Small intestine (tissue), 7 donors: Measurements from ENCODE around the gene FYB2. TPM values are rescaled to one million over a fixed set of nuclear protein-coding genes. Genes with fewer than 3 reads are reported as not detected.
A peak's percentile ranks its signal among the peaks of the same experiment; 100 is the strongest.

Source experiments
- DNase-seq, 2 donors: peaks; one replicate each; pipeline versions ENCODE4 v3.0.0 to v3.0.0-alpha.2; 2013
- FAIRE-seq: peaks from 2 replicates; lab custom pipeline; 2012; peaks lifted over from hg19 to GRCh38; lab: Jason Lieb, UNC
- H3K27ac ChIP-seq, 3 donors: one replicate each; pipeline ENCODE4 v1.5.1; 2013; ENCODE audit warnings: low read length in 2 of 3, mild to moderate bottlenecking in 2 of 3, control low read depth in 1 of 3, inconsistent platforms in 1 of 3, low read depth in 1 of 3, moderate library complexity in 1 of 3
- H3K27me3 ChIP-seq, 3 donors: one replicate each; pipeline ENCODE4 v1.6.1; 2013; ENCODE audit warnings: low read length in 3 of 3, inconsistent platforms in 1 of 3; ENCODE audit not compliant: control insufficient read depth in 3 of 3, insufficient read depth in 3 of 3
- H3K36me3 ChIP-seq, 3 donors: one replicate each; pipeline ENCODE4 v1.6.1; 2013; ENCODE audit warnings: low read length in 3 of 3, inconsistent platforms in 1 of 3, low read depth in 1 of 3, mild to moderate bottlenecking in 1 of 3, moderate library complexity in 1 of 3; ENCODE audit not compliant: control insufficient read depth in 3 of 3, insufficient read depth in 2 of 3
- H3K4me1 ChIP-seq, 3 donors: one replicate each; pipeline ENCODE4 v1.6.1; 2013; ENCODE audit warnings: low read length in 2 of 3, inconsistent platforms in 1 of 3, low read depth in 1 of 3, mild to moderate bottlenecking in 1 of 3, moderate library complexity in 1 of 3; ENCODE audit not compliant: control insufficient read depth in 3 of 3, insufficient read depth in 2 of 3
- H3K4me3 ChIP-seq, 3 donors: one replicate each; pipeline ENCODE4 v1.5.1; 2013; ENCODE audit warnings: low read length in 3 of 3, control low read depth in 1 of 3, inconsistent platforms in 1 of 3, low read depth in 1 of 3, mild to moderate bottlenecking in 1 of 3, moderate library complexity in 1 of 3
- H3K9me3 ChIP-seq, 2 donors: one replicate each; pipeline ENCODE4 v1.6.1; 2013; ENCODE audit warnings: low read depth in 1 of 2, low read length in 1 of 2; ENCODE audit not compliant: control insufficient read depth in 2 of 2, insufficient read depth in 1 of 2
- WGBS, 3 donors: extraction: QIAGEN DNeasy Blood & Tissue Kit; methylation state at CpG; one replicate each; pipeline ENCODE4 v1.1.7; 2013; 5-methylcytosine and 5-hydroxymethylcytosine counted together
- polyA plus RNA-seq, 4 donors: library from polyadenylated mRNA; stranded (reverse) in 3 of 4; unstranded in 1 of 4; fragments of 200-250 nt in 3 of 4; fragments of 120-200 nt in 1 of 4; gene quantifications; one replicate each; pipeline versions ENCODE4 v1.2.1 to v1.2.3, GENCODE V29; 2013
- donor health status: healthy with polysubstance abuse.
- donor health status: control.
- donor health status: control.
- donor health status: Bipolar disorder and iron deficiency.
- donor health status: healthy.

Gene FYB2
- polyA plus RNA-seq, 4 donors, result 1.1 to 10.2 (median 1.2) TPM; not detected in 1

- no peak for DNase-seq
- Histone ChIP-seq H3K27me3 (no peaks in the 10 kb centered on the region), H3K4me3 (no peak overlapping the region), H3K27ac (no peak overlapping the region), H3K9me3 (no peaks in the 10 kb centered on the region), H3K4me1 (no peaks in the 10 kb centered on the region), H3K36me3 (no peaks in the 10 kb centered on the region)
- no peak for FAIRE-seq
Measured at GRCh38 chr1:56710646-56711045, 108.6 kb downstream of the FYB2 start.

GRCh38 chr1:56709995-56710394 is 109.2 kb downstream of the FYB2 start:
- H3K27ac ChIP-seq, result no peak overlapping the region
- H3K4me3 ChIP-seq, result no peak overlapping the region
- H3K4me1 ChIP-seq, result no peaks in the 10 kb centered on the region
- H3K36me3 ChIP-seq, result no peaks in the 10 kb centered on the region
- no peaks in the 10 kb centered on the region for H3K9me3 ChIP-seq
- FAIRE-seq, result no peak
- no peak for DNase-seq
- no peaks in the 10 kb centered on the region for H3K27me3 ChIP-seq
- 29 to 60% (median 37%) methylated on average over 2 of the region's 2 CpGs for WGBS, 3 donors

- DNase-seq (peak; percentile 46 to 57), FAIRE-seq (peak; percentile 39)
- Histone ChIP-seq H3K27me3 (no peaks in the 10 kb centered on the region), H3K36me3 (no peaks in the 10 kb centered on the region), H3K4me3 (no peak overlapping the region), H3K9me3 (no peaks in the 10 kb centered on the region), H3K27ac (no peak overlapping the region), H3K4me1 (no peaks in the 10 kb centered on the region)
- 8 to 14% (median 11%) methylated on average over 2 of the region's 2 CpGs for WGBS, 3 donors
Measured at GRCh38 chr1:56709269-56709880, 109.8 kb downstream of the FYB2 start.

- H3K9me3 ChIP-seq, result peaks cover 0 to 5% of the 10 kb centered on the region in 2 donors
- H3K27ac ChIP-seq, result no peak overlapping the region
- H3K4me3 ChIP-seq, result no peak overlapping the region
- 80 to 88% (median 85%) methylated on average over 4 of the region's 4 CpGs for WGBS, 3 donors
- DNase-seq, result no peak
- no peak for FAIRE-seq
- no peaks in the 10 kb centered on the region for H3K36me3 ChIP-seq
- H3K27me3 ChIP-seq, result no peaks in the 10 kb centered on the region
- no peaks in the 10 kb centered on the region for H3K4me1 ChIP-seq
Measured at GRCh38 chr1:56707379-56707778, 111.8 kb downstream of the FYB2 start.

GRCh38 chr1:56703747-56704146 is 115.5 kb downstream of the FYB2 start:
- FAIRE-seq (no peak), DNase-seq (no peak)
- H3K27ac ChIP-seq, result no peak overlapping the region
- H3K36me3 ChIP-seq, result no peaks in the 10 kb centered on the region
- H3K4me1 ChIP-seq, result no peaks in the 10 kb centered on the region
- H3K27me3 ChIP-seq, result no peaks in the 10 kb centered on the region
- H3K4me3 ChIP-seq, result no peak overlapping the region
- WGBS, 3 donors, result 76 to 85% (median 81%) methylated on average over 1 of the region's 1 CpG
- H3K9me3 ChIP-seq, result peaks cover 0 to 12% of the 10 kb centered on the region in 2 donors

- WGBS, 3 donors, result 73 to 81% (median 81%) methylated on average over 3 of the region's 3 CpGs
- Histone ChIP-seq H3K27ac (no peak overlapping the region), H3K4me1 (no peaks in the 10 kb centered on the region), H3K9me3 (peaks cover 0 to 8% of the 10 kb centered on the region in 2 donors), H3K27me3 (no peaks in the 10 kb centered on the region), H3K4me3 (no peak overlapping the region), H3K36me3 (no peaks in the 10 kb centered on the region)
- FAIRE-seq, result no peak
- no peak for DNase-seq
Measured at GRCh38 chr1:56696663-56697062, 122.5 kb downstream of the FYB2 start.

- Histone ChIP-seq H3K4me3 (no peak overlapping the region), H3K4me1 (no peaks in the 10 kb centered on the region), H3K9me3 (no peaks in the 10 kb centered on the region), H3K27ac (no peak overlapping the region), H3K27me3 (no peaks in the 10 kb centered on the region), H3K36me3 (no peaks in the 10 kb centered on the region)
- DNase-seq (peak; percentile 9 to 23), FAIRE-seq (no peak)
- 46 to 71% (median 50%) methylated on average over 3 of the region's 3 CpGs for whole genome bisulfite sequencing, 3 donors
Measured at GRCh38 chr1:56688522-56689026, 130.6 kb downstream of the FYB2 start.

GRCh38 chr1:56686169-56686568 is 133.0 kb downstream of the FYB2 start:
- Histone ChIP-seq H3K27ac (no peak overlapping the region), H3K4me3 (no peak overlapping the region), H3K36me3 (no peaks in the 10 kb centered on the region), H3K27me3 (no peaks in the 10 kb centered on the region), H3K9me3 (no peaks in the 10 kb centered on the region), H3K4me1 (no peaks in the 10 kb centered on the region)
- no peak for DNase-seq
- 83 to 87% (median 84%) methylated on average over 2 of the region's 2 CpGs for WGBS, 3 donors
- FAIRE-seq, result no peak

- Histone ChIP-seq H3K36me3 (no peaks in the 10 kb centered on the region), H3K27me3 (no peaks in the 10 kb centered on the region), H3K4me1 (no peaks in the 10 kb centered on the region), H3K9me3 (no peaks in the 10 kb centered on the region), H3K4me3 (no peak overlapping the region), H3K27ac (no peak overlapping the region)
- no peak for DNase-seq
- FAIRE-seq, result no peak
Measured at GRCh38 chr1:56683569-56683968, 135.6 kb downstream of the FYB2 start.
